Fibroblast of peridontal ligament (primary cell): ENCODE data around the gene EXOSC1.
"Not testable (repeated sequence)": the region's sequence is repeated elsewhere in the genome, so short reads cannot be mapped to it uniquely, and the experiment has no call there.

Experiments used
- DNase-seq: peaks from one replicate; pipeline ENCODE4 v3.0.0-alpha.2; 2010; ENCODE audit errors: extremely low read depth

EXOSC1 gene

DNA sequence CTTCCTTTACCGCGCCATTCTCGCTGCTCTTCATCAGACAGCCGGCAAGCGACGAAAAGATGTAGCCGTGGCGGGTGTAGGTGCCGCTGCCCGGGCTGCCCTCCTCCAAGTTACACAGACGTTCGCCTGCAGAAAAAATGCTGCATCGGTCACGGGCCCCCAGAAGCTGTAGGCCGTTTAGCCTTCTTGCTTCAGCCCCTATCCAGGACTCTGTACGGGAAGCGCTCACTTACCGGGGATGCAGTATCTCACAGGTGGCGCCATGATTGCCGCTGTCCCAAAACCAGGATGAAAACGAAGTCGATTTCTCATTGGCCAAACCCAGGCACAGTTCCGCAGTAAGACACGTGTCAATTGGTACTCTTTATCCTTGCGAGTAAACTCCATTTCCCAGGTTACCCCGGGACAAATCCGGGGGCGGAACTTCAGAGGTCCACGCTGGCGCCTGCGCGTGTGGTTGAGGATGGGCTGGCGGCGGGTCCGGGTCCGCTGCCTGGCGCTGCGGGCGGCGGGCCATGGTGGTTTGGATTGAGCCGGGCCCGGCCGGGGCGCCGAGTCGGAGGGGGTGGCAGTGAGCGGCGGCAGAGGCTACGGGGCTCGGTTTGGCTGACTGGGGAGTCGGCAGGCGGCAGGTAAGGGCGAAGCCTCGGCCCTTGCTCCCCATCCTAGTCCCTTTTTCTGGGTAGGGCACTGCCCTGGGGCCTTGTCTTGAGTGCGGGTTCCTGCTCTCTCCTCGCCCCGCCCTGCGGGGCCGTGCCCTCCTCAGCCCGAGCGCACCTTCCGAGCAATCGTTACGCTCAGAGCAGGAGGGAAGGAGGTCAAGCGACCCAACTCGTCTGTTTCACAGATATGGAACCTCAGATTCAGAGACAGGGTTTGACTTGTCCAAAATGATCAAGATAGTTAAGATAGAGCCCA, at the start of gene EXOSC1, which contains the start of gene ZDHHC16:
EXOSC1 (minus strand) TSS at position 285 of the 918 bp plus-strand sequence; CDS start at position 264, 21 bp downstream.
ZDHHC16 (plus strand) TSS at position 454 of the 918 bp plus-strand sequence. CDS start 5,501 bp downstream, outside the sequence.
- peak; percentile 96 for DNase-seq

DNA sequence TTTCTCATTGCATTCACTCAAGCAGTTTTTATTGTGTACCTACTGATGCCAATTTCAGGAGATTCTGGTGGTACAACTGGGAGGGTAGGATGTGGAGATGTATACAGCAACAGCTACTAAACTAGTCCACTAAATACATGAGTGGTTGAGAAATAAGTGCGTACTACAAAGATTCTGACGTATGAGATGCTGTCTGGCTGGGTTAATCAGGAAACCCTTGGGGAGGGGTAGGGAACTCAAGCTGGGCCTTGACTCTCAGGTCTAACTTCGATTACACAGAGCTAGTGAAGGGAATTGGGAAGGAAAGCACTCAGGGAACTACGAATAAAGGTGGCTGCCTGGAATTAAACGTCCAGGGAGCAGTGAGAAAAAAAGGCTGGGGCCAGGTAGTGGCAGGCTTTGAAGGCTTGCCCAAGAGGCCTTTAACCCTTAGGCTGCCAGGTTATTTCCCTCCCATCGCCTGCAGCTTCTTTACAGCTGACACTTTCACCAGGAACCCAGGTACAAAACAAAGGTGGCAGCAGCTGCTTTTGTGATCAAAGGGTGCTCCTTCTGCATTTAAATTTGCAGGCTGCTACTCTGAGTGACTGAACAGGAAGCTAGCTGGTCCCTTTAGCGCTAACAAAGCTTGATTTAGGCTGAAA, 49.2 kb upstream of the EXOSC1 start:
- peak; percentile 70 for DNase-seq

DNA sequence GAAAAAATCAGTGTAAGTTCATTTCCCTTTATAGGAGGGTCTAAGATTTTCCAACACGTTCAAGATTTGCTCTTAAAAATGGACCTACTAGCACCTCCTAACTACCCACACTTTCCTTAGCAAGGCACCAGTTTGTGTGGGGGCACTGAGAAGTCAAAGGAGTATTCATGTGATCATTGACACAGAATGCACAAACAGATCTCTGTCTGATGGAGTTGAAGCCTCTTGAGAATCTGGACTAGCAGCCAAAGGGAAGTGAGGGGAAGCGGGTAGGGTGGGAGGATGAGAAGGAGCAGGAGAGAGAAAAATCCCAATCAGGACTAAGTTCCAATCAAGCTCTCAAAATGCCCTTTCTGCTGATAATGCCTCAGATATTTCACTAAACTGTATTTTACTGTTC, 48.3 kb upstream of the EXOSC1 start:
- no peak for DNase-seq

- no peak for DNase-seq
These were observed 44.8 kb upstream of the EXOSC1 start for GRCh38 chr10:97490592-97490991.

DNA sequence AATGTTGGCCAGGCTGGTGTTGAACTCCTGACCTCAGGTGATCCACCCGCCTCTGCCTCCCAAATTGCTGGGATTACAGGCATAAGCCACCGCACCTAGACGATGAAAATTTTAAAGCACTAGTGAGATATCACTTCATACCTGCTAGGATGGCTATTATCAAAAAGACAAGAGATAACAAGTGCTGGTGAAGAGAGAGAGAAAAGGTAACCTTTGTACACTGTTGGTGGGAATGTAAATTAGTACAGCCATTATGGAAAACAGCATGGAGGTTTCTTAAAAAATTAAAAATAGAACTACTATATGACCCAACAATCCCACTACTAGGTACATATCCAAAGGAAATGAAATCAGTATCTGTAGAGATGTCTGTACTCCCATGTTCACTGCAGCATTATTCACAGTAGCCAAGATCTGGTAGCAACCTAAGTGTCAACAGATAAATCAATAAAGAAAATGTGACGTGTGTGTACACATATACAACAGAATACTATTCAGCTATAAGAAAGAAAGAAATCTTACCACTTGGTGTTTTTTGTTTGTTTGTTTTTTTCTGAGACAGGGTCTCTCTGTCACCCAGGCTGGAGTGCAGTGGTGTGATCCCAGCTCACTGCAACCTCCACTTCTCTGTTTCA, 40.0 kb upstream of the EXOSC1 start:
- no peak for DNase-seq

GRCh38 chr10:97483921-97484320, 38.1 kb upstream of the EXOSC1 start:
- no peak for DNase-seq

- no peak for DNase-seq
These were observed 37.7 kb upstream of the EXOSC1 start for GRCh38 chr10:97483506-97483905.

- no peak for DNase-seq
These were observed 36.6 kb upstream of the EXOSC1 start for GRCh38 chr10:97482381-97482780.

GRCh38 chr10:97481071-97481470, 35.3 kb upstream of the EXOSC1 start:
- no peak for DNase-seq

- DNase-seq, result no peak
These were observed 34.1 kb upstream of the EXOSC1 start for GRCh38 chr10:97479939-97480338.

- not testable (repeated sequence) for DNase-seq
These were observed 33.6 kb upstream of the EXOSC1 start for GRCh38 chr10:97479410-97479809.

- DNase-seq, result peak; percentile 86
These were observed 30.3 kb upstream of the EXOSC1 start for GRCh38 chr10:97475936-97476594.

GRCh38 chr10:97474918-97475317, 29.1 kb upstream of the EXOSC1 start:
- no peak for DNase-seq

GRCh38 chr10:97468781-97469180, 23.0 kb upstream of the EXOSC1 start:
- DNase-seq, result not testable (repeated sequence)

DNA sequence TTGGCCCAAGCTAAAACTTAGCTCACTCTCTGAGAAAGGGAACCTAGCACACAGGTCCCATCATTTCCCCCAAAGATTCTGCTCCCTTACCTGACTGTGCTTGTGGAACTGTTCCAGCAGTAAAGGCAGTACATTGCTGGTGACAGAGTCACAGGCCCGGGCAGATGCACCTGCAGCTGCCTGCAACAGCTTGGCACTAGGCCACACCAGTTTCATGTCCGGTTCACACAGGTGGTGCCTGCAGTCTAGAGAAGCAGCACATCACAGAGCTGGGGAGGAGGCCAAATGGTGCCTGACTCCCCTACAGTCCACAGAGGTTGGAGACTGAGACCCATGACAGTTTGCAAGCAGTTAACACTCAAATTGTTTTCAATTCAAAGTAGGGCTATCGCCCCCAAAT, 22.4 kb upstream of the EXOSC1 start:
- no peak for DNase-seq

- DNase-seq, result no peak
These were observed 20.9 kb upstream of the EXOSC1 start for GRCh38 chr10:97466755-97467154.

DNA sequence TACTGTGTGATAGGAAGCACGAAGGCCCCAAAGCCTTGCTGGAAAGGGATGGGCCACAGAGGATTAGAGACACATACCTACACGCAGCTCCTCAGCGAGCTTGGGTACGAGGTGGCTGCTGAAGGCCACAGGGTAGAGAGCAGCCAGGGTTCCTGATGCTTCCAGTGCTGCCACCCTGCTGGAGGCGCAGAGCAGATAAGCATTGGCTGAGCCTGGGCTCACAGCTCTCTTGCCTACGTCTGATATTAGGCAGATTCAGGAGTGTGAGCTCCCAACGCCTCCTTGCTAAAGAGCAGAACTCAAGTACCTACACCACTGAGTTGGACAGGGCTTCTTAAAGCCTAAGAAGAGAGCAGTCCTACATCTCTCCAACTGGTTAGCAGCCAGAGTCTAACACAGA, 20.2 kb upstream of the EXOSC1 start:
- no peak for DNase-seq

- no peak for DNase-seq
These were observed 18.4 kb upstream of the EXOSC1 start for GRCh38 chr10:97464226-97464625.

DNA sequence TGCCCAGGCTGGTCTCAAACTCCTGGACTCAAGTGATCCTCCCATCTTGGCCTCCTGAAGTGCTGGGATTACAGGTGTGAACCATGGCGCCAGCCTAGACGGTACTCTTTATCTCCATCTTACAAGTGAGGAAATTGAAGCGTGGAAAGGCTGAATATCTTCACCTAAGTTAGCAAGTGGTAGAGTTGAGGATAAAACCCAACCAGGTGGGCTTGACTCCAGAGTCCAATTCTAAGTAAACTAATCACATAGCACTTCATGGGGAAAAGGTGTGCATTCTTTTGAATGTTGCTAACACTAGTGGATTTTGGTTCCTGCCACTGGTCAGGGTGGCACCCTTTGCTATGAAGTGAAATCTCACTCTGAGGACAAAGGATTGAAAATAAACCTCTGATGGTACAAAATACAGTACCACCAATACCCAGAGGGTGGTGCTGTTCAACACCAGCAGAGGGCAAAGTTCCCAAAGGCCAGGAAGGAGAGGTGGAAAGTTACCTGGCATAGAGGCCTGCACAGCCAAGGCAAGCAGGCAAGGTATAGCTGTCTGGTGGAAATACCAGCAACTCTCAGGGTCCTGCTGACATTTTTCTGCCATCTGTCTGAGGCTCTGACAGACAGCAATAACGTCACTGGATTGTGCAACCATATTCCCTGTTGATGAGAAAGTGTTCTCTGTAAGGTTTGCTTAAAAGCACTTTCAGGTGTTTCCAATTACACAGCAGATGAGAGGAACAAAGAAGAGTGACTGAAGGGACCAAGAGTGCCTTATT, 17.7 kb upstream of the EXOSC1 start:
- peak; percentile 82 for DNase-seq

GRCh38 chr10:97462309-97462708, 16.5 kb upstream of the EXOSC1 start:
- no peak for DNase-seq

GRCh38 chr10:97459933-97460332, 14.1 kb upstream of the EXOSC1 start:
- DNase-seq, result no peak
